Right lobe of liver (tissue), 6 donors: Measurements from ENCODE around the gene ZCCHC24. TPM values are rescaled to one million over a fixed set of nuclear protein-coding genes. Genes with fewer than 3 reads are reported as not detected.

Source experiments
- ATAC-seq, 4 donors: fragments of 200-7000 bp; cut with Tn5 transposase; one replicate each; pipeline ENCODE4 v1.9.1; 2020; ENCODE audit warnings: mild to moderate bottlenecking in 4 of 4, moderate library complexity in 4 of 4
- DNase-seq, 3 donors: peaks; one replicate each; pipeline ENCODE4 v3.0.0-alpha.2; 2020
- H3K27ac ChIP-seq, 3 donors: fragments of 200-600 bp; one replicate each; pipeline ENCODE4 v1.8.0; 2022
- H3K27me3 ChIP-seq, 2 donors: fragments of 200-600 bp; one replicate each; pipeline ENCODE4 v1.8.0; 2022
- H3K36me3 ChIP-seq, 4 donors: fragments of 200-600 bp; sonication (generic) in 1 of 4; one replicate each; pipeline versions ENCODE4 v1.5.1 to v1.8.0; 2017 to 2022; ENCODE audit warnings: control low read depth in 1 of 4
- H3K4me1 ChIP-seq, 4 donors: fragments of 200-600 bp; sonication (generic) in 1 of 4; one replicate each; pipeline versions ENCODE4 v1.5.1 to v1.8.0; 2017 to 2022; ENCODE audit warnings: control low read depth in 1 of 4
- H3K4me3 ChIP-seq, 3 donors: fragments of 200-600 bp; one replicate each; pipeline ENCODE4 v1.8.0; 2022
- H3K9me3 ChIP-seq, 4 donors: fragments of 200-600 bp; sonication (generic) in 1 of 4; one replicate each; pipeline versions ENCODE4 v1.5.1 to v1.8.0; 2017 to 2022; ENCODE audit warnings: control low read depth in 1 of 4
- POLR2A ChIP-seq: fragments of 450-650 bp; IDR thresholded peaks from one replicate; pipeline ENCODE4 v1.6.1; 2017; ENCODE audit warnings: antibody characterized with exemption, mild to moderate bottlenecking
- WGBS: methylation state at CpG from one replicate; pipeline ENCODE4 v1.1.6; 2018; ENCODE audit warnings: low coverage, low lambda C conversion rate; ENCODE audit not compliant: insufficient coverage; ENCODE audit errors: missing lambda C conversion rate; 5-methylcytosine and 5-hydroxymethylcytosine counted together
- intact Hi-C, 2 donors: fragments of 100-400 bp; cut with DNase I; formaldehyde crosslinking; loops; one replicate each; pipeline versions ENCODE4 v1.11.2 to v1.14.1; 2022
- total RNA-seq, 6 experiments: library from RNA; depleted of rRNA in 2 of 6; stranded (reverse); fragments of >200 nt in 2 of 6; fragmentation: NEBNext Ultra II Directional in 3 of 6; extraction: Animal tissue kit (Norgen Biotek cat#: 25700) in 3 of 6; gene quantifications; one replicate each; pipeline versions ENCODE4 v1.1.0 to v1.2.4, GENCODE V29; 2016 to 2023
- TF ChIP-seq, protein P1 (sequence below), 4 donors: fragments of 200-600 bp in 3 of 4; fragments of 450-650 bp in 1 of 4; IDR thresholded peaks; one replicate each; pipeline versions ENCODE4 v1.5.1 to v1.8.0; 2016 to 2022; ENCODE audit warnings: antibody characterized with exemption in 4 of 4, mild to moderate bottlenecking in 2 of 4
- donor health status: DM: no; HTN: yes; CAD: no.
- donor health status: DM: no; HTN: no; CAD: no.
- donor health status: DM: no; HTN: no; CAD: no.
- donor health status: DM: no; HTN: yes; CAD: no.
- donor health status: DM: no; HTN: yes; CAD: no.

Gene ZCCHC24
- total RNA-seq, 6 experiments from 2014 or later = 19.8 to 33.6 (median 22.7) TPM

DNA sequence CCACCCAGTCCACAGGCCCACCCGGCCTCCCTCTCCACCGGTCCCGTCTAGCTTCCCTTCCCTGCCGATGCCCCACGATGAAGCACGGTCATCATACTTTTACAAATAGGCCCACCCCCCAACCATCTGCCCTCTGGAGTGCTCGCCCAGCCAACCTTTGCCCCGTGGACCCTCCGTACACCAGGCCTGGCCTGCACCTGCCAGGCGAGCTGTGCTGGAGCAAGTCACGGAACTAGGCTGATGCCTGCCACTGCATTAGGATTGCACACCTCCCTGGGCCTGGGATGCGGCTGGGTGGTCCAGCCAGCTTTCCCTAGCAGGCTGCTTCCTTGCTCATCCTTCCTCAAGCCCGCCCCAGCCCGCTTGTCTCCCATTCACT lies 53.4 kb downstream of the ZCCHC24 start:
- ATAC-seq (no peak), DNase-seq (peak in 2 of 3 donors; percentile 42)
- no peaks in the 10 kb centered on the region for H3K27me3 ChIP-seq
- intact Hi-C loops = loop anchor here in 1 of 2 donors (10.0 kb wide), 1 partner anchor 73 kb away; no protein-coding TSS in a partner anchor
- peaks cover 0 to 20% (median 1%) of the 10 kb centered on the region in 4 donors for H3K4me1 ChIP-seq
- H3K9me3 ChIP-seq = no peaks in the 10 kb centered on the region
- H3K4me3 ChIP-seq = no peak overlapping the region
- peaks cover 0 to 5% (median 0%) of the 10 kb centered on the region in 4 donors for H3K36me3 ChIP-seq
- TF ChIP-seq, protein P1, sequence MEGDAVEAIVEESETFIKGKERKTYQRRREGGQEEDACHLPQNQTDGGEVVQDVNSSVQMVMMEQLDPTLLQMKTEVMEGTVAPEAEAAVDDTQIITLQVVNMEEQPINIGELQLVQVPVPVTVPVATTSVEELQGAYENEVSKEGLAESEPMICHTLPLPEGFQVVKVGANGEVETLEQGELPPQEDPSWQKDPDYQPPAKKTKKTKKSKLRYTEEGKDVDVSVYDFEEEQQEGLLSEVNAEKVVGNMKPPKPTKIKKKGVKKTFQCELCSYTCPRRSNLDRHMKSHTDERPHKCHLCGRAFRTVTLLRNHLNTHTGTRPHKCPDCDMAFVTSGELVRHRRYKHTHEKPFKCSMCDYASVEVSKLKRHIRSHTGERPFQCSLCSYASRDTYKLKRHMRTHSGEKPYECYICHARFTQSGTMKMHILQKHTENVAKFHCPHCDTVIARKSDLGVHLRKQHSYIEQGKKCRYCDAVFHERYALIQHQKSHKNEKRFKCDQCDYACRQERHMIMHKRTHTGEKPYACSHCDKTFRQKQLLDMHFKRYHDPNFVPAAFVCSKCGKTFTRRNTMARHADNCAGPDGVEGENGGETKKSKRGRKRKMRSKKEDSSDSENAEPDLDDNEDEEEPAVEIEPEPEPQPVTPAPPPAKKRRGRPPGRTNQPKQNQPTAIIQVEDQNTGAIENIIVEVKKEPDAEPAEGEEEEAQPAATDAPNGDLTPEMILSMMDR (IDR thresholded peaks at IDR 0.05) = no peak
- TF ChIP-seq POLR2A = no peak
- H3K27ac ChIP-seq = no peak overlapping the region
- 82% methylated on average over 13 of the region's 14 CpGs for WGBS

DNA sequence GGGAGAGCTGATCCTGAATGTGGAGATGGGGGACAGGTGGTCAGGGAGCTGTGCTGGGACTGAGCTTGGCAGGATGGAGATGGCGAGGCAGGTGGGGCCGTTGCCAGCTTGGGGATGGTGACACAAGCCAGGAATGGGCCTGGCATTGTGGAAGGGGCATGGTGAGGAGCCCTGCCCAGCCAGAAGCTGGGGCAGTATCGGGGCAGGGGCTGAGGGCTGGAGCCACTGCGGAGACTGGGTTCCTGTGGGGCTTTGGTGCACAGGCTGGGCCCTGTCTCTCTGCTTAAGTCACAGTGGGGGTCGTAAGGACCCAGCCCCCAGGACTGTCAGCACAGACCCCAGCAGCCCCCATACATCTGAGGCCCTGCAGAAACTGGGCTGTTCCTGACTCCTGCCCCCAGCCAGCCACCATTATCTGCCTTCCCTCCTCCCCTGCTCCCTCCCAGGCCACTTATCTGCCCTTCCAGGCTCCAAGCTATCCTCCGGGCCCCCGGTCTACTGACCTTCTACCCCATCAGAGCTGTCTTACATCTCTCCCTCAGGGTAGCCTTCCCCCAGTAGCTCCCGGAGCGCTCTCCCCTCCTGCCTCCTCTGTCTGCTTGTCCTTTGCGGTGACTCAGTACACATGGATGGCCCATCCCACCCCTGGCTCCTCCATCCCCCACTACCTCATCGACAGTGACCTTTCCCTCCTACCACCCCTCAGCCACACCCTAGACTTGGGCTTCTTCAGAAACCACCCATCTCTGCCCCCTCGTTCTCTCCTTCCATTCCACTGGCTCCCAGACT lies 54.0 kb downstream of the ZCCHC24 start:
- ATAC-seq = peak in 2 of 4 donors; percentile 6 to 9
- intact Hi-C loops = loop anchor here in 1 of 2 donors (10.0 kb wide), 1 partner anchor 73 kb away; no protein-coding TSS in a partner anchor
- no peak overlapping the region for H3K27ac ChIP-seq

DNA sequence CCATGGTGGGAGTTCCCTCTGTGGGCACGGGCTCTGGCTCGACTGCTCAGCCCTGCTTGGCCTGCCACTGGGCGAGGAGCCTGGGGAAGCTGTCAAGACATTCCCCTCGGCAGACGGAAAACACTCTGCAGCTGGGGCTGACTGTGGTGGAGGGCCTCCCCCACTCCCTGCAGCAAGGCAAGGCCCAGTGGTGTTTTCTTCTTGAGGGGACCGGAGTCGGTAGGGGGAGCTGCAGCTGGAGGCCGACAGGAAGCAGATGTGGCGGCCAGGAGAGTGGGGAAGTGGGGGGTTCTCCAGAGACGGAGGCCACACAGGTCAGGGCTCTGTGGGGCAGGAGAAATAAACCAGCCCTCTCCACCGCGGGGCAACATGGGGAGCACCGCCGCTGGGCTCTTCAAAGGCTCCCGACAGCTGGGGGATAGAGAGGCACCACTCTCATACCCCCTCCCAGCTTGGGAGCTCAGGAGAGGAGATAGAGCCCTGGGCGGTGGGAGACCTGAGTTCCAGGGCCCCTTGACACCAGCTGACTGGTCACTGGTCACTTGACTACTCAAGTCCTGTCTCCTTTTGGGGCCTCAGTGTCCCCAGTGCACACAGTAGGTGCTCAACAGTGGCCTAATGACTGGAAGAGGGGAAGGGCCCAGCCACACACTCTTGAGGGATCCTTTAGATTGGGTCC lies 54.7 kb downstream of the ZCCHC24 start:
- intact Hi-C loops = loop anchor here in 1 of 2 donors (10.0 kb wide), 1 partner anchor 74 kb away; no protein-coding TSS in a partner anchor
- no peaks in the 10 kb centered on the region for H3K27me3 ChIP-seq
- ATAC-seq (no peak), DNase-seq (peak; percentile 22 to 54 (median 42))
- no peak overlapping the region for H3K4me3 ChIP-seq
- peaks cover 0 to 15% (median 0%) of the 10 kb centered on the region in 4 donors for H3K4me1 ChIP-seq
- no peak for TF ChIP-seq POLR2A
- TF ChIP-seq, protein P1 (IDR thresholded peaks at IDR 0.05) = no peak
- H3K27ac ChIP-seq = no peak overlapping the region
- H3K36me3 ChIP-seq = peaks cover 0 to 5% (median 0%) of the 10 kb centered on the region in 4 donors
- WGBS = 70% methylated on average over 8 of the region's 16 CpGs
- H3K9me3 ChIP-seq = no peaks in the 10 kb centered on the region

More for the DNA sequence above, 54.0 kb downstream of the ZCCHC24 start:
- H3K36me3 ChIP-seq = peaks cover 0 to 5% (median 0%) of the 10 kb centered on the region in 4 donors
- TF ChIP-seq, protein P1 (IDR thresholded peaks at IDR 0.05) = no peak
- TF ChIP-seq POLR2A = no peak
- 60% methylated on average over 8 of the region's 12 CpGs for WGBS
- H3K9me3 ChIP-seq = no peaks in the 10 kb centered on the region
- no peak overlapping the region for H3K4me3 ChIP-seq
- DNase-seq = peak in 2 of 3 donors; percentile 45 to 49
- no peaks in the 10 kb centered on the region for H3K27me3 ChIP-seq
- H3K4me1 ChIP-seq = peaks cover 0 to 15% (median 0%) of the 10 kb centered on the region in 4 donors

DNA sequence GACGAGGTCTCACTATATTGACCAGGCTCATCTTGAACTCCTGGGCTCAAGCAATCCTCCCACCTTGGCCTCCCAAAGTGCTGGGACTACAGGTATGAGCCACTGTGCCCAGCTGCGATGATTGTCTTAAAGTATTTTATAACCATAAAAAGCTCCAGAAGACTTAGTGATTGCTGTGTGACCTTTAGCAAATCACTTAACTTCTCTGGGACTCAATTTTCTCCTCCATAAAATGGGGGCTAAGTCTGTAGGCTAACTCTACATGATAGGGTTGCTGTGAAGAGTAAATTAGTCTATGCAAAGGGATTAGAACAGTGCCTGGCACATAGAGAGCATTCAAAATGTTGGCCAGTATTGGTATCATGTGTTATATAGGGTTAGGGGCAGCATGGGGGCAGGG lies 55.4 kb downstream of the ZCCHC24 start:
- DNase-seq (no peak), ATAC-seq (no peak)
- Histone ChIP-seq H3K4me1 (peaks cover 0 to 13% (median 0%) of the 10 kb centered on the region in 4 donors), H3K27ac (no peak overlapping the region), H3K36me3 (peaks cover 0 to 5% (median 0%) of the 10 kb centered on the region in 4 donors), H3K4me3 (no peak overlapping the region), H3K27me3 (no peaks in the 10 kb centered on the region), H3K9me3 (no peaks in the 10 kb centered on the region)
- intact Hi-C loops = loop anchor here in 1 of 2 donors (10.0 kb wide), 1 partner anchor 75 kb away; no protein-coding TSS in a partner anchor
- TF ChIP-seq, protein P1 (IDR thresholded peaks at IDR 0.05) = no peak
- TF ChIP-seq POLR2A = no peak
- WGBS = 80% methylated on average over 1 of the region's 2 CpGs
